Measurements from ENCODE around the gene OR52B2.

OR52B2 gene

GRCh38 chr11:6170226-6170625, at the start of gene OR52B2:
TSS of gene OR52B2 (minus strand) at chr11:6170326. CDS start at chr11:6170326, 0 bp downstream.
- no peak for DNase-seq

DNA sequence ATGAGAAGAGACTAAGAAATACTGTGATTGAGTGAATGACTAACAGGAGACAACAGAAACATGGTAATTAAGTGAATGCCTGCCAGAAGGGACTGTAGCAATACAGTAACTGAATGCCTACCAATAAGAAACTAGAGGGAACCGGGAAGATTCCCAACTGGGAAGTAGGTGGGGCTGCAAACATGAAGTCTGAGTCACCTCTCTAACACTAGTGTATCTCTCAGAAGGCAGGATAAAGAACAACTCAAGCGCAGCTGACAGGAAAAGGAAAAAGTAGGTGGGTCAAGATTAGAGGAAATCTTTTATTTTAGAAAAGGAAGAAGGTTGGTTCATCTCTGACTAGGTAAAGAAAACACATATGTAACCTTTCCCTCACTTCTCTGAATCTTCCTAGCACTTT, 49.2 kb upstream of the OR52B2 start:
- no peak for DNase-seq

DNA sequence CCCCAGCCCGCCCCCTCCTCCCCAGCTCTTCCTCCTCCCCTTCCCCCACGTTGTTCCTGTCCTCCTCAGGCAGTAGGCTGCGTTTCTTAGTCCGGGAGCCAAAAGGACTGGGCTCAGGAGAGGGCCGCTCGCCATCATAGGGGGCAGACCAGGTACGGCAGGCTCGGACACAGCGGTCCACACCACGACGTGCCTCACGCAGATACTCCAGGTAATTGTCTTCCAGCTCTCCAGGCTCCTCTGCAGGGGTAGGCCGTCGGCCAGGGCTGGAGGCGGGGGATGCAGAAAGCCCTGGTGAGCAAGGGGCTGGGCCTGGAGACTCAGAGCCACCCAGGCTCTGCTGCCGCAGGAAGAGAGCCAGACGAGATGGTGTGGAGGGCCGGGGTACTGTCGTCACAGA, 47.6 kb upstream of the OR52B2 start:
- DNase-seq = no peak

- no peak for DNase-seq
These were observed 46.4 kb upstream of the OR52B2 start for GRCh38 chr11:6216501-6216900.

- DNase-seq = no peak
These were observed 44.4 kb upstream of the OR52B2 start for GRCh38 chr11:6214530-6214929.

- DNase-seq = no peak
These were observed 40.3 kb upstream of the OR52B2 start for GRCh38 chr11:6210274-6210955.

- no peak for DNase-seq
These were observed 39.7 kb upstream of the OR52B2 start for GRCh38 chr11:6209801-6210200.

DNA sequence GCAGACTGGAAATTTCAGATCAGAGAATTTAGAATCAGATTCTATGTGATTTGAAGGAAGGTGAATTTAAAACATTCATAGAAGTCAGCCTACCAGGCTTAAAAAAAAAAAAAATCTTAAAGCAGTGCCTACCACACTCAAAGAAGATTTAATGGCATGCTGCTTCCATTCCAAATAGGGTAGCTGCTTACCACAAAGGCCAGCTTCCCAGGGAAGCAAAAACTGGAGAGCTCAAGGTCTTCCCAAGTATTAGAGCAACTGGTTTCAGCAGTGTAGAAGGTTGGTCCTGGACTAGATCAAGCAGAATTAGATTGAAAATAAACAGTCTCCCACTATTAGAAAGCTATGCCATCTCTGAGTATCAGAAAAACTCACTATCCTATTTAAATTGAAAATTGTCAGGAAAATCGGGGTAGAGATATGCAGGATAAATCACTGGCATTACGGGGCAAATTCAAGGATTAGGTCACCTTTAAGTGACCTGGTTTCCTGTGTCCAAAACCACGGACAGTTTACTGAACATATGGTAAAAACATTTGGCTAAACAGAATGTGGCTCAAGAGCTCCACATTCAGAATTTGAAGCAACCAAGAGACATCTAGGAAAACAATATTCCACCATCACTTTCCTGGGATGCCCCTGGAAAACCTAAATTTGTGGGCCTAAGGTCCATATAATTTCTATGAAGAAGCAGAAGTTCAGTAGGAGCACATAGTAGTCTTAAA, 36.5 kb upstream of the OR52B2 start:
- no peak for DNase-seq

DNA sequence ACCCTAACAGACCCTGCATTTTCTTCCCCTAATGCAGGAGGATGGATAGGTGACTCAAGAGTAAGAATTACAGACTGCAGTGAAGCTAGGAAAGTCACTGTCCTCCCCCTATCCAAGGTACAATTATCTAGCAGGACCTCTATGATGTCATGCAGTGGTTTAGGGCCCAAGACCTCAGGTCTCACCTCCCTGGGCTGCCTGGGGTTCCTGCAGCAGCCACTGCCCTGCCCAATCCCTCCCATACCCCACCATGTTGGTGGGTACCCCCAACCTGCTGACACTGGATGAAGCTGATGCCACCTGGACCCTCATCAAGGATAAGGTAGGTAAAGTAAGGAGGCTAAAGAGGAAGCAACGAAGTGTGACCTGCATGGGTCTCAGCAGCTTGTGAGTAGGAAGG, 35.2 kb upstream of the OR52B2 start, which contains the start of gene C11orf42:
C11orf42 (plus strand) TSS at position 192 of the 400 bp plus-strand sequence; CDS start at position 251, 59 bp downstream.
- DNase-seq = no peak

- no peak for DNase-seq
These were observed 34.6 kb upstream of the OR52B2 start for GRCh38 chr11:6204706-6205105.

DNA sequence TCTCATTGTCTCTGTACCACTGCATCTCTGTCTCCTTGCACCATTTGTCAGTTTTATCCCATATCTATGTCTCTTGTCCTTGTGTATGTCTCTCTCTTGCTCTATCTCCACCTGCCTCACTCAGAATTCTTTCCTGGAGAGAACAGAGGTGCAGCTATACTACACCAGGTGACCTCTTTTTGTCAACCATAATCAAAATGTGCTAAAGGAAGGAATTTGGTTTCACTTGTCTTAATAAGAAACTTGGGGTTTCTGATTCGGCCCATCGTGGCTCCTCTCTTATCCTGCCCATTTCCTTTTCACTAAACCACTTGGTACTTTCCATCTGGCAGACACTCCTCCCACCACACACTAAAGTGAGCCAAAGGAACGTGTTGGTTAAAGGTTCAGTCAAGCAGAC, 33.2 kb upstream of the OR52B2 start:
- DNase-seq = no peak

- DNase-seq = no peak
These were observed 31.9 kb upstream of the OR52B2 start for GRCh38 chr11:6202041-6202440.

- DNase-seq = no peak
These were observed 31.4 kb upstream of the OR52B2 start for GRCh38 chr11:6201481-6201880.

DNA sequence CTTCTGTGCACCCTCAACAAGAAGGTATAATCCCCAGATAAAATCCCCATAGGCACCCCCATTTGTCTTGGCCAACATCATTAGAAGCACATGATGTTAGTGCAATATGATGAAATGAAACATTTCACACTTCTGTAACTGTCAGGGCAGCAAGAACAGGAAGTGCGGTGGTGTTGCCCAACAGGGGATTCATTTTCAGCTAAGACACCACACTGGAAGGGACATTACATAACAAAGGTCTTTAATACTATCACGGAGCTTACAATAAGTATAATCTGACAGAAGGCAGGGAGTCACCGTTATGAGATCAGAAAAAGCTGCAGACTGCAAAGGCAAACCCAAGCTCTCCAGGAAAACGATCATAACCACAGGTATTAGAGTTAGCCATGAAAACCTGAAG, 30.8 kb upstream of the OR52B2 start:
- DNase-seq = no peak

DNA sequence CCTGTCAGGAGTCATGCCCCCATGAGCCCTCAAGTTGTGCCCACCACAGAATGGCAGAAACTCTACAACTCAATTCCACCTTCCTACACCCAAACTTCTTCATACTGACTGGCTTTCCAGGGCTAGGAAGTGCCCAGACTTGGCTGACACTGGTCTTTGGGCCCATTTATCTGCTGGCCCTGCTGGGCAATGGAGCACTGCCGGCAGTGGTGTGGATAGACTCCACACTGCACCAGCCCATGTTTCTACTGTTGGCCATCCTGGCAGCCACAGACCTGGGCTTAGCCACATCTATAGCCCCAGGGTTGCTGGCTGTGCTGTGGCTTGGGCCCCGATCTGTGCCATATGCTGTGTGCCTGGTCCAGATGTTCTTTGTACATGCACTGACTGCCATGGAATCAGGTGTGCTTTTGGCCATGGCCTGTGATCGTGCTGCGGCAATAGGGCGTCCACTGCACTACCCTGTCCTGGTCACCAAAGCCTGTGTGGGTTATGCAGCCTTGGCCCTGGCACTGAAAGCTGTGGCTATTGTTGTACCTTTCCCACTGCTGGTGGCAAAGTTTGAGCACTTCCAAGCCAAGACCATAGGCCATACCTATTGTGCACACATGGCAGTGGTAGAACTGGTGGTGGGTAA, 29.2 kb upstream of the OR52B2 start, which contains the start of gene OR52W1:
OR52W1 (plus strand) TSS at position 51 of the 637 bp plus-strand sequence; CDS start at position 51, 0 bp downstream.
- no peak for DNase-seq

DNA sequence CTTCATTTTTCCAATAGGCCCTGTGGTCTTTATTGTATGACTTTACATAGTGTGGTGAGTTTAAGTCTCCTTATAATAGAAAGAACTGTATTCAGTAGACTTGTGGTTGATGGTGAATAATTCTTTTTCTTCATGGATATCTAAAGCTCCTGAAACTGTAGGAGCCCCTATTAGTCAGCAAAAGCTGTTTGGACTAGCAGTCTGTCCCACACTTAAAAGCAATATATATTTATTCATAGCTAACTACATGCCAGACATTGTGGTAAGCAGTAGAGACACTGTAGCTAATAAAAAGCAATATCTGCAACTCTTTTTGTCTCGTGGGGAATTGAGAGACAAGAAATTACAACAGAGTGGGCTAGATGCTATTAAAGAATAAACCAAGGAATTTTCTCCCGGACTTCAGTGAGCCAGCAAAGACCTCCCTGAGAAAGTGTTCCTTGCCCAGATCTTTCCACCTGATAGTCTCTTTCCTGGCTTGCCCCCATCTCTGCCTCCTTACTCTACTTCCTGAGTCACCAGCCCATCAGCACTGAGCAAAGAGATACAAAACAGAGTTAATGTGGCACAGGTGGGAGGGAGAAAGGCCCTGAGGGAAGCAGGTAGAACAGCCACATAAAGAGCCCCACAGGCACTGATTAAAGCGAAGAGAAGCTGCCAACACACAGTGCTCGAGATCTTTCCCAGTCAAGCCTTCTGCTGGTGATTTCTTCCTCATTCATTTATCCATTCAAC, 27.5 kb upstream of the OR52B2 start:
- DNase-seq = no peak

DNA sequence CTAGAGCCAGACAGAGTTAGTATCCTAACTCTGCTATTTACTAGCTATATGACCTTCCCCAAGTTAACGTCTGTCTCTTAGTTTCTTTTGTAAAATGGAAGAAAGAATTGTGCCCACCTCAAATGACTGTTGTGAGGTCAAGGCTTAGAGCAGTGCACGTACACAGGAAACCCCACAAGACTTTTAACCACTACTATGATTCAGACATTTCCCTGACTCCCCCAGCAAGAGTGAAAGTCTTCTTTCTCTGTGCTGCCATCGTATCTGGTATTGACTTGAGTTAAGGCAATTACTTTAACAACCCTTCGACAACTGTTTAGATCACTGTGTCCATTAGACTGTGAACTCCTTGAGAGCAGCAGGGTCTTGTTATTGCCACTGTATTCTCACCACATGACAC, 26.3 kb upstream of the OR52B2 start:
- DNase-seq = no peak

GRCh38 chr11:6194065-6194581, 24.0 kb upstream of the OR52B2 start:
- DNase-seq = no peak

DNA sequence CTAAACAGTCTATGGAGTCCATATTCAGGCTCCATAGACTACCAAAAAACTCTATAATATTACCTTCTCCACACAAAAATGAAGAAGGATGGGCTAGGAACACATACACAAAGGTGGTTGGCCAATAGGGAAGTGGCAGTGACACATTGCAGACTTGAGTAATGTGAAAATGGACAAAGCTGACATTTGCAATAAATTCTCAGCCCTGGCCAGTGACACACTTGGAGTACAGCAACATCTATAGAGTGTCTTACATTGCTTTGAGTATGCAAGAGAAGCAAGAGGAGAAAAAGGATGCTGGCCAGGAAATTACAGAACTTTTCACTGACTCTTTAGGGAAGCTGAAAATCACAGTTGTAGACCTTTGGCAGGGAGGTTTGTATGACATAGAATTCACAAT, 21.6 kb upstream of the OR52B2 start:
- no peak for DNase-seq

DNA sequence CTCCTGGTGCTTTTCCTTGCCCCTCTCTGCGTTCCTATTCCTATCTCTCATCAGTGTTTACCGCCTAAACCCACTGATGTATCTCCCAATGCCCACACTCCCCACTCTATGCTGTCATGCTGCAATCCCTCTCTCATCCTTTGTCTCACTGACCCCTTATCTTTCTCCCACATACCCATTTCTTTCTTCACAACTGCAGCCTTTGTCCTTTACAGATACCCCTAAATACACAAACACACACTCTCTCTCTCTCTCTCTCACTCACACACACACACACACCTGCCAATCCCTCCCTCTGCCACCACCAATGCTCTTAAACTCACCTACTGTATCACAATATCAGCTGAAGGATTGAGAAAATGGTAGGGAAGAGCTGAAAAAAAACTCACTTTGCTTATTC, 5.3 kb upstream of the OR52B2 start:
- no peak for DNase-seq

DNA sequence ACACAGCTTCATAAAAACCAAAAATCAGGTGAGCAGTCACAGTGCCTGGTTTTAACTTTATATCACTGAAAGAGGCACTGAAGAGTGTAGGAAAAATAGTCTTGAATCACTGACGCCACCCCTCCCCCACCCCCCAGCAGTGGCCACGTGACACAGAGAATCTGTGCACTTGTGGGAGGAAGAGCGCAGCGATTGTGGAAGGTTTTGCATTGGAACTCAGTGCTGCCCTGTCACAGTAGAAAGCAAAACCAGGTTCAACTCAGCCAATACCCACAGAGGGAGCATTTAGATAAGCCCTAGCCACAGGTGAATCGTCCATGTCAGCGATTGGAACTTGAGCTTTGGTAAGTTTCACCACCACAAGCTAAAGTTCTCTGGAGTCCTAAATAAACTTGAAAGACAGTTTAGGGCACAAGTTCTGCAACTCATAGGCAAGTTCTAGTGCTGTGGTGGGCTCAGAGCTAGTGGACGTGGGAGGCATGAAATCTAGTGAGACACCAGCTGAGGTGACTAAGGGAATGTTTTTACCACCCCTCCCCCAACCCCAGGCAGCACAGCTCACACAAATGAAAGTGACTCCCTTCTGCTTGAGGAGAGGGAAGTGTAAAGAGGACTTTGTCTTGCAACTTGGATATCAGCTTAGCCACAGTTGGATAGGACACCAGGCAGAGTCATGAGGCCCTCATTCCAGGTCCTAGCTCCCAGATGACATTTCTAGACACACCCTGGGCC, 13.3 kb downstream of the OR52B2 start:
- DNase-seq = no peak

DNA sequence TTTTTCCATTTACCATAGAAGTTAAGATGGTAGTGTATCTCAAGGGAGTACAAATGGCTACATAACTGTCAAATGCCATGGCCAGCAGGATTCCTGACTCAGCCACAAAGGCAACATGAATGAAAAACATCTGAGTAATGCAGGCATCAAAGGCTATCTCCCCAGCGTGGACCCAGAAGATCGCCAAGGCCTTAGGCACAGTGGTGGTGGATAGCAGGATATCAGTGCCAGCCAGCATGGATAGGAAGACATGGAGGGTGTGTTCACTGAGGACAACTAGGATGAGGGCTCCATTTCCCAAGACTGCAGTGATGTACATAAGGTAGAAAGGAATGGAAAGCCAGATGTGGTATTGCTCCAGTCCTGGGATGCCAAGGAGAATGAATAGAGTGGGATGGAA, 18.0 kb downstream of the OR52B2 start:
- no peak for DNase-seq

Measured in stimulated activated CD4-positive, alpha-beta T cell treated with anti-CD3 and anti-CD28 coated beads, Interleukin-2, amount 100 ng/mL, for 24 hours (primary cell).